Measurements from ENCODE around the gene FAM171A1. TPM values are rescaled to one million over a fixed set of nuclear protein-coding genes. Genes with fewer than 3 reads are reported as not detected.

The FAM171A1 gene
- total and polyA plus RNA-seq, 4 donors = 3.4 to 23.5 (median 9.7) TPM

- H3K9ac ChIP-seq (ENCODE audit: insufficient read depth in 1 of 2, low read length in 2 of 2) = peak overlapping the region in 1 of 2 donors; percentile 11
Observed at GRCh38 chr10:15322356-15322755, 48.7 kb downstream of the FAM171A1 start.

GRCh38 chr10:15321431-15322341 is 49.4 kb downstream of the FAM171A1 start:
- ATAC-seq (ENCODE audit: insufficient read depth, low FRiP score) = no peak
- TF ChIP-seq, protein P1, sequence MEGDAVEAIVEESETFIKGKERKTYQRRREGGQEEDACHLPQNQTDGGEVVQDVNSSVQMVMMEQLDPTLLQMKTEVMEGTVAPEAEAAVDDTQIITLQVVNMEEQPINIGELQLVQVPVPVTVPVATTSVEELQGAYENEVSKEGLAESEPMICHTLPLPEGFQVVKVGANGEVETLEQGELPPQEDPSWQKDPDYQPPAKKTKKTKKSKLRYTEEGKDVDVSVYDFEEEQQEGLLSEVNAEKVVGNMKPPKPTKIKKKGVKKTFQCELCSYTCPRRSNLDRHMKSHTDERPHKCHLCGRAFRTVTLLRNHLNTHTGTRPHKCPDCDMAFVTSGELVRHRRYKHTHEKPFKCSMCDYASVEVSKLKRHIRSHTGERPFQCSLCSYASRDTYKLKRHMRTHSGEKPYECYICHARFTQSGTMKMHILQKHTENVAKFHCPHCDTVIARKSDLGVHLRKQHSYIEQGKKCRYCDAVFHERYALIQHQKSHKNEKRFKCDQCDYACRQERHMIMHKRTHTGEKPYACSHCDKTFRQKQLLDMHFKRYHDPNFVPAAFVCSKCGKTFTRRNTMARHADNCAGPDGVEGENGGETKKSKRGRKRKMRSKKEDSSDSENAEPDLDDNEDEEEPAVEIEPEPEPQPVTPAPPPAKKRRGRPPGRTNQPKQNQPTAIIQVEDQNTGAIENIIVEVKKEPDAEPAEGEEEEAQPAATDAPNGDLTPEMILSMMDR (IDR thresholded peaks at IDR 0.05; ENCODE audit: control extremely low read depth, extremely low read depth) = no peak
- Histone ChIP-seq H3K9me3 (ENCODE audit: control insufficient read depth in 4 of 4, insufficient read depth in 3 of 4, low read length in 3 of 4) (no peaks in the 10 kb centered on the region), H3K36me3 (ENCODE audit: control insufficient read depth in 4 of 4, insufficient read depth in 4 of 4, low read length in 4 of 4) (peaks cover 0 to 2% (median 0%) of the 10 kb centered on the region in 4 donors), H3K27me3 (ENCODE audit: control insufficient read depth in 3 of 3, insufficient read depth in 3 of 3, low read length in 2 of 3) (no peaks in the 10 kb centered on the region), H3K9ac (ENCODE audit: insufficient read depth in 1 of 2, low read length in 2 of 2) (peak overlapping the region in 1 of 2 donors; percentile 14), H3K27ac (ENCODE audit: low read depth in 1 of 2, low read length in 1 of 2) (no peak overlapping the region), H3K4me1 (ENCODE audit: control insufficient read depth in 5 of 5, insufficient read depth in 5 of 5, low read length in 5 of 5) (peaks cover 2 to 60% (median 18%) of the 10 kb centered on the region in 5 donors), H3K4me3 (no peak overlapping the region)
- DNase-seq = peak; percentile 94 to 99 (median 99)
- WGBS, 2 donors = 70 to 78% methylated on average over 6 of the region's 6 CpGs

More at GRCh38 chr10:15322356-15322755, 48.7 kb downstream of the FAM171A1 start:
- no peak for ATAC-seq (ENCODE audit: insufficient read depth, low FRiP score)
- H3K9me3 ChIP-seq (ENCODE audit: control insufficient read depth in 4 of 4, insufficient read depth in 3 of 4, low read length in 3 of 4) = no peaks in the 10 kb centered on the region
- WGBS, 2 donors = 80 to 85% methylated on average over 2 of the region's 2 CpGs
- H3K27ac ChIP-seq (ENCODE audit: low read depth in 1 of 2, low read length in 1 of 2) = no peak overlapping the region
- no peak overlapping the region for H3K4me3 ChIP-seq
- peaks cover 0 to 2% (median 0%) of the 10 kb centered on the region in 4 donors for H3K36me3 ChIP-seq (ENCODE audit: control insufficient read depth in 4 of 4, insufficient read depth in 4 of 4, low read length in 4 of 4)
- TF ChIP-seq, protein P1 (IDR thresholded peaks at IDR 0.05; ENCODE audit: control extremely low read depth, extremely low read depth) = no peak
- peaks cover 2 to 55% (median 19%) of the 10 kb centered on the region in 5 donors for H3K4me1 ChIP-seq (ENCODE audit: control insufficient read depth in 5 of 5, insufficient read depth in 5 of 5, low read length in 5 of 5)
- H3K27me3 ChIP-seq (ENCODE audit: control insufficient read depth in 3 of 3, insufficient read depth in 3 of 3, low read length in 2 of 3) = no peaks in the 10 kb centered on the region
- peak in 1 of 3 donors; percentile 36 for DNase-seq

- ATAC-seq (ENCODE audit: insufficient read depth, low FRiP score) (no peak), DNase-seq (peak in 1 of 3 donors; percentile 48)
- Histone ChIP-seq H3K36me3 (ENCODE audit: control insufficient read depth in 4 of 4, insufficient read depth in 4 of 4, low read length in 4 of 4) (peaks cover 0 to 2% (median 0%) of the 10 kb centered on the region in 4 donors), H3K27ac (ENCODE audit: low read depth in 1 of 2, low read length in 1 of 2) (no peak overlapping the region), H3K9ac (ENCODE audit: insufficient read depth in 1 of 2, low read length in 2 of 2) (peak overlapping the region in 1 of 2 donors; percentile 14), H3K4me3 (no peak overlapping the region), H3K9me3 (ENCODE audit: control insufficient read depth in 4 of 4, insufficient read depth in 3 of 4, low read length in 3 of 4) (no peaks in the 10 kb centered on the region), H3K4me1 (ENCODE audit: control insufficient read depth in 5 of 5, insufficient read depth in 5 of 5, low read length in 5 of 5) (peaks cover 3 to 59% (median 27%) of the 10 kb centered on the region in 5 donors), H3K27me3 (ENCODE audit: control insufficient read depth in 3 of 3, insufficient read depth in 3 of 3, low read length in 2 of 3) (no peaks in the 10 kb centered on the region)
- TF ChIP-seq, protein P1 (IDR thresholded peaks at IDR 0.05; ENCODE audit: control extremely low read depth, extremely low read depth) = no peak
- 54 to 58% methylated on average over 3 of the region's 3 CpGs for WGBS, 2 donors
Observed at GRCh38 chr10:15320522-15321203, 50.4 kb downstream of the FAM171A1 start.

Measured in lung (tissue), 12 donors.